AG08396 (cell line): ENCODE measurements around the gene AZIN2.

Experiments used
- DNase-seq: peaks from one replicate; pipeline ENCODE4 v3.0.0; 2012; ENCODE audit warnings: low spot score, mixed read lengths

AZIN2 gene

DNA sequence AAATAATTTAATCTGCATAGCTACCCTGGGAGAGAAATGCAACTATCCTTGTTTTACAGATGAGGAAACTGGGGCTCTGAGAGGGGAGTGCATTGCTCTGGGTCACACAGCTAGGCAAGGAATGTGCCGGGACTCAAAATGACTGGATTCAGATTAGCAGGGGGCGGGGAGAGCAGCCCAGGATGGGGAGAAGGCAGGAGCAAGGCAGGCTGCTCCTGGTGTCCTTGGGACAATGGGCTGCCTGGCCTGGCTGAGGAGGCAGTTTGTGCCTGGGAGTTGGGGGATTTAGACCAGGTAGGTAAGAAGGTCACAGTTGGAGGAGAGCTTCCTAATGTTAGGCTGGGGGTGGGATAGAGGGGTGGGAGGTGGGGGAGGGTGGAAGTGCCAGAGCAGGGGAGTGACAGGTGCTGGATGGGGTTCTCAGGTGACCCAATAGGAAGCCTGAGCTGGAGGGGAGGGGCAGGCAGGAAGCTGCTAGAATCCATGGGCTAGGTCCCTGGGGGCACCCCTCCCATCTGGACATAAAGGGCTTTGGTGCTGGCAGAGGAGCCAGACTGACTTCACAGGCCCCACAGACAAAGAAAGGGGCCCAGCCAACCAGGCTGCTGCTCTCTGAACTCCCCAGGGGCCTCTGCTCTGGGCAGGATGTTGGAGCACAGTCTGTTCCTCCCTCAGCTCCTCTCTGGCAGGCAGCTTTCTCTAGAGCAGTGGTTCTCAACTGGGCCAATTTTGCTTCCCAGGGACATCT, 71.9 kb downstream of the AZIN2 start:
- DNase-seq: no peak

GRCh38 chr1:33153650-33154049, 72.7 kb downstream of the AZIN2 start:
- no peak for DNase-seq

GRCh38 chr1:33155877-33156538, 75.1 kb downstream of the AZIN2 start:
- DNase-seq: no peak

DNA sequence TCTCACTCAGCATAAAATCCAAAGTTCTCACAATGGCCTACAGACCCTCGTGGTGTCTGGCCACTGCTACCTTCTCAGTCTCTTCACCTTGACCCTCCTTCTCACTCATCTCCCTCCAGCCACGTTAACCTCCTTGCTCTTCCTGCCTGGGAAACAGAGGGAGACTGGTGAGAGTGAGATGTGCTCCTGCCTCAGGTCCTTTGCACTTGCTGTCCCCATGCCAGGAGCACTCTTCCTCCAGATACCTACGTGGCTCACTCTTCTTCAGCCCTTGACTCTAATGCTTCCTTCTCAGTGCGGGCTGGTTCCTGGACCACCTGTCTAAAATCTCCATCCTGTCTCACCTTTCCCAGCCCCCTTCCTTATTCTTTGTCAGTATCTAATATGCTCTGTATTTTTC, 76.2 kb downstream of the AZIN2 start:
- no peak for DNase-seq

DNA sequence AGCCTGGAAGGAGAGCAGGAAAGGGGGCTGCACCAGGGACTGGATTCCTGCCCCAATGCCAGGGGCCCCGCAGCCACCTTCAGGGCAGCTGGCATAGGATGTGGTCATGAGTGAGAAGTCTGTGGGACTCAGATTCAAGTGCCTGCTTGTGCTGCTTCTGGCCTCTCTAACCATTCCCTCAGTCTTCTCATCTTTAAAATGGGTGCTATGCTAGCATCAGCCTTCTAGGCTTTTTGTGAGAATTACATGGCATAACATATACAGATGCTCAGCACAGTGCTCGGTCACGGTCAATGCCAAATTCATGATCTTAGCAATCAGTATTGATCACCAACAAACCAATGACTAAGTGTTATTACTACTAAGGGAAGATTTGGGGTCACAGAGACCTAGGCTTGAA, 77.4 kb downstream of the AZIN2 start:
- no peak for DNase-seq

DNA sequence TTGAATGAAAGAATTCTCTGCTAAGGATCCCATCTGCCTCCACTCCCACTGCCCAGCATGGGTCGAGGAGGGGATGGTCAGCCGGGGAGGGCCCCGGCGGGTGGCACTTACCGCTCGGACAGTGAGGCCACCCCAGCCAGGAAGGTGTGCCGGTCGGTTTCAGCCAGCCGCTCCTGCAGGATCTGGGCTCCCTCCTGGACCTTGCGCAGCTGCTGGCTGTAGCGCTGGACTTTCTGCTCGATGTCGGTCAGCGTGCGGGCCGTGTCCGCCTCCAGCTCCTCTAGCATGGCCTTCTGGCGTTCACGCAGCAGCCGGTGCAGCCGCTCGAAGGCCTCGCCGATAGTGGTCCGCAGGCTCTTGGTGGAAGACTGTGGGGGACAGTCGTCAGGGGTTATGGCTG, 78.6 kb downstream of the AZIN2 start:
- no peak for DNase-seq

GRCh38 chr1:33161061-33161681, 80.2 kb downstream of the AZIN2 start:
- no peak for DNase-seq

- no peak for DNase-seq
Measured at GRCh38 chr1:33162141-33162540, 81.2 kb downstream of the AZIN2 start.

GRCh38 chr1:33163621-33164519, 82.9 kb downstream of the AZIN2 start:
- DNase-seq: no peak

DNA sequence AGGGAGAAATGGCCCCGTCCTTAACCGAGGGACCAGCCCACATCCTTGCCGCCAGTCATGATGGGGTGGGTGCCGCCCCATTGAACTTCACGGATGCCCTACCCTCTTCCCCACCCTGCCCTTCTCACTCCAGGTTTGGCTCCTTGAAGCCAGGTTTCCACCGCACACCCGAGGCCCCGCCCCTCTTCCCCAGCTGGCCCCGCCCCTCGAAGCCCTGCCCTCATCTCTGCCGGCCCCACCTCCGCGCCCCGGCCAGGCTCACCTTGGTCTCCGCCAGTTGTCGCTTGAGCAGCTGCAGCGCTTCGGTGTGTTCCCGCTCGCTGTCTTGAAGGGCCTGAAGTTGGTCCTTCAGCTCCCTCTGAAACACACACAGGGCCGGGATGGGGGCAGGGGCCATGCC, 84.3 kb downstream of the AZIN2 start:
- DNase-seq: no peak

GRCh38 chr1:33165809-33166208, 84.9 kb downstream of the AZIN2 start:
- no peak for DNase-seq

- DNase-seq: no peak
Measured at GRCh38 chr1:33167650-33168447, 86.9 kb downstream of the AZIN2 start.

DNA sequence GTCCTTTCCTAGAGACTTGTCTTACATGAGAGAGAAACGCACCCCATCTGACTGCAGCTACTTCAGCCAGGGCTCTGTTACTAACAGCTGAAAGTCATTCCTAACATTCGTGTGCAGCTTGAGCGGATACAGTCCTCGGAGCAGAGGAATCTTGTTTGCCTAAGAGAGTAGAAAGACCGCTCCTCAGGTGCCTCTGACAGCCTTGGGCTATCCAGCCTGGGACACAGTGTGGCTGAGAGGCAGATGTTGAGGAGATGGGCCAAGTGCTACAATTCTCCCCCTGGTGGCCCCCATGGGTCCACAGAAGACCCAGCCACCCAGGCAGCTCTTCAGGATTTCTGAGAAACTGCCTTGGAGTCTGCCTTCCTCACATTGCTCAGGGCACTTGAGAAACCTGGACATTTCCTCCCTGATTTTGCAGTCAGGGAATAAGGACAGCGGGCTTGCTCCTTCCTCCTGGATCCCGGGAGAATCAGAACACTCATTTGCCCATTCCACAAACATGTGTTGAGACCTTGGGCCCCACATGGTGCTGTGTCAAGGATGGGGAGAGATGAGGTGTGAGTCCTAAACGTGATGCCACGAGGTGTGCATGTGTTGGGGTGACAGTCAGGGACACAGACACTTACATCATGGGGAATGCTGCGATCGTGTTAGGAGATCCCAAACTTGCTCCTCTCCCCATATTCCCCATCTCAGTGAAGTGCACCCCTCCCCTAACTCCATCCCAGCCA, 87.8 kb downstream of the AZIN2 start:
- no peak for DNase-seq

GRCh38 chr1:33169290-33170055, 88.5 kb downstream of the AZIN2 start:
- DNase-seq: no peak
